H1 (cell line): Measurements from ENCODE around the gene STOML1. TPM values are rescaled to one million over a fixed set of nuclear protein-coding genes. Genes with fewer than 3 reads are reported as not detected.

Source experiments
- CTCF ChIA-PET: fragments of 300-600 bp; sonication (Branson Sonifier 250); formaldehyde crosslinking; loops from one replicate; lab custom pipeline; 2021; ENCODE audit not compliant: partially characterized antibody; lab: Charles Lee
- POLR2A ChIA-PET: fragments of 300-600 bp; sonication (Branson Sonifier 250); formaldehyde crosslinking; loops from one replicate; lab custom pipeline; 2021; ENCODE audit warnings: inconsistent platforms; ENCODE audit not compliant: partially characterized antibody; lab: Charles Lee
- DNase-seq, 2 experiments: peaks; one replicate each; pipeline versions ENCODE4 v3.0.0 to v3.0.0-alpha.2; 2010 to 2022; ENCODE audit warnings: low spot score in 2 of 2, low read depth in 1 of 2, mixed read lengths in 1 of 2
- FAIRE-seq: peaks from 2 replicates; lab custom pipeline; 2011; peaks lifted over from hg19 to GRCh38; lab: Jason Lieb, UNC
- H2AFZ ChIP-seq: 2 replicates; pipeline ENCODE4 v1.8.1; 2012; ENCODE audit warnings: low read length, inconsistent platforms
- H2AK5ac ChIP-seq: 2 replicates; pipeline ENCODE4 v1.6.1; 2013; ENCODE audit warnings: low read depth, low read length
- H2BK120ac ChIP-seq: replicated peaks from 2 replicates; pipeline ENCODE3; 2013; ENCODE audit warnings: low read depth, low read length, inconsistent platforms
- H2BK12ac ChIP-seq: 2 replicates; pipeline ENCODE4 v1.6.1; 2013; ENCODE audit warnings: low read depth, low read length
- H2BK15ac ChIP-seq: 2 replicates; pipeline ENCODE4 v1.6.1; 2013; ENCODE audit warnings: low read length
- H2BK20ac ChIP-seq: 2 replicates; pipeline ENCODE4 v1.6.1; 2013; ENCODE audit warnings: low read length
- H2BK5ac ChIP-seq: 2 replicates; pipeline ENCODE4 v1.6.1; 2013; ENCODE audit warnings: low read depth, low read length
- H3K14ac ChIP-seq: 2 replicates; pipeline ENCODE4 v1.6.1; 2013; ENCODE audit warnings: inconsistent platforms; ENCODE audit not compliant: insufficient read length
- H3K18ac ChIP-seq: 2 replicates; pipeline ENCODE4 v1.6.1; 2013; ENCODE audit warnings: low read length; ENCODE audit errors: extremely low read depth
- H3K23ac ChIP-seq: 2 replicates; pipeline ENCODE4 v1.6.1; 2013; ENCODE audit warnings: inconsistent platforms; ENCODE audit not compliant: insufficient read length
- H3K23me2 ChIP-seq: 2 replicates; pipeline ENCODE4 v1.6.1; 2013; ENCODE audit warnings: low read depth, low read length
- H3K27ac ChIP-seq: 2 replicates; pipeline ENCODE4 v1.6.1; 2011; ENCODE audit warnings: low read depth, low read length, inconsistent platforms
- H3K27me3 ChIP-seq, 4 experiments: replicated peaks in 1 of 4; 1 replicate in 1 of 4; 2 replicates in 3 of 4; pipeline versions ENCODE4 v1.6.1 to v1.8.1; 2011 to 2013; ENCODE audit warnings: low read length in 3 of 4, mild to moderate bottlenecking in 3 of 4, inconsistent platforms in 2 of 4, mixed read lengths in 2 of 4, moderate library complexity in 1 of 4; ENCODE audit not compliant: control insufficient read depth in 3 of 4, insufficient read depth in 3 of 4; ENCODE audit errors: extremely low read depth in 1 of 4
- H3K36me3 ChIP-seq, 4 experiments: 2 replicates each; pipeline versions ENCODE4 v1.6.1 to v1.8.1; 2011 to 2013; ENCODE audit warnings: mild to moderate bottlenecking in 4 of 4, low read length in 3 of 4, moderate library complexity in 2 of 4, control low read depth in 1 of 4, inconsistent platforms in 1 of 4; ENCODE audit not compliant: insufficient read depth in 4 of 4, control insufficient read depth in 2 of 4
- H3K4ac ChIP-seq: replicated peaks from 2 replicates; pipeline ENCODE3; 2013; ENCODE audit warnings: low read length, low read depth, mixed read lengths, inconsistent platforms; ENCODE audit not compliant: insufficient read length
- H3K4me1 ChIP-seq, 4 experiments: replicated peaks in 1 of 4; 1 replicate in 1 of 4; 2 replicates in 3 of 4; pipeline versions ENCODE4 v1.6.1 to v1.8.1; 2011 to 2013; ENCODE audit warnings: low read length in 3 of 4, inconsistent platforms in 2 of 4, mixed read lengths in 1 of 4; ENCODE audit not compliant: insufficient read depth in 4 of 4, control insufficient read depth in 3 of 4
- H3K4me2 ChIP-seq, 2 experiments: 2 replicates each; pipeline versions ENCODE4 v1.6.1 to v1.8.1; 2011 to 2013; ENCODE audit warnings: low read depth in 2 of 2, low read length in 2 of 2, control low read depth in 1 of 2, inconsistent platforms in 1 of 2, mild to moderate bottlenecking in 1 of 2; ENCODE audit not compliant: insufficient read depth in 1 of 2
- H3K4me3 ChIP-seq, 4 experiments: fragments of 200-600, 300-600 bp in 1 of 4; sonication (generic), shearing (Covaris generic), sonication (Bioruptor Twin) in 1 of 4; 2 replicates each; pipeline versions ENCODE4 v1.5.1 to v1.8.1; 2011 to 2016; ENCODE audit warnings: low read length in 4 of 4, low read depth in 3 of 4, control low read depth in 2 of 4, inconsistent platforms in 2 of 4, mild to moderate bottlenecking in 2 of 4, mixed read lengths in 1 of 4, moderate library complexity in 1 of 4; ENCODE audit not compliant: insufficient read depth in 2 of 4; ENCODE audit errors: extremely low read depth in 1 of 4
- H3K56ac ChIP-seq: replicated peaks from 2 replicates; pipeline ENCODE3; 2013; ENCODE audit warnings: low read depth, mild to moderate bottlenecking, mixed read lengths, low read length, inconsistent platforms; ENCODE audit not compliant: insufficient read length
- H3K79me1 ChIP-seq: 2 replicates; pipeline ENCODE4 v1.6.1; 2013; ENCODE audit warnings: low read depth, low read length, control low read depth
- H3K79me2 ChIP-seq, 2 experiments: 2 replicates each; pipeline versions ENCODE4 v1.6.1 to v1.8.1; 2012 to 2013; ENCODE audit warnings: low read length in 2 of 2, mild to moderate bottlenecking in 2 of 2, inconsistent platforms in 1 of 2; ENCODE audit not compliant: insufficient read depth in 2 of 2, control insufficient read depth in 1 of 2
- H3K9ac ChIP-seq, 4 experiments: replicated peaks in 1 of 4; 1 replicate in 1 of 4; 2 replicates in 3 of 4; pipeline versions ENCODE4 v1.6.1 to v1.8.1; 2011 to 2013; ENCODE audit warnings: low read depth in 3 of 4, low read length in 3 of 4, control low read depth in 2 of 4, mild to moderate bottlenecking in 2 of 4, moderate library complexity in 2 of 4, inconsistent platforms in 1 of 4; ENCODE audit errors: extremely low read depth in 1 of 4
- H3K9me3 ChIP-seq, 2 experiments: 2 replicates each; pipeline versions ENCODE4 v1.6.1 to v1.8.1; 2012 to 2013; ENCODE audit warnings: mild to moderate bottlenecking in 2 of 2, moderate library complexity in 2 of 2, control low read depth in 1 of 2, inconsistent platforms in 1 of 2, low read depth in 1 of 2, low read length in 1 of 2, mixed read lengths in 1 of 2; ENCODE audit not compliant: insufficient read depth in 2 of 2
- H4K20me1 ChIP-seq, 2 experiments: replicated peaks in 1 of 2; 2 replicates each; pipeline versions ENCODE3 to v1.8.1; 2011 to 2013; ENCODE audit warnings: inconsistent platforms in 2 of 2, low read length in 2 of 2, mild to moderate bottlenecking in 1 of 2; ENCODE audit not compliant: insufficient read depth in 2 of 2, control insufficient read depth in 1 of 2
- H4K5ac ChIP-seq: 2 replicates; pipeline ENCODE4 v1.6.1; 2013; ENCODE audit warnings: low read length, low read depth, mixed read lengths, inconsistent platforms; ENCODE audit not compliant: insufficient read length
- H4K8ac ChIP-seq: 2 replicates; pipeline ENCODE4 v1.8.0; 2013; ENCODE audit warnings: mild to moderate bottlenecking, moderate library complexity, low read length, inconsistent platforms; ENCODE audit not compliant: insufficient read depth; ENCODE audit errors: extremely low read depth
- H4K91ac ChIP-seq: replicated peaks from 2 replicates; pipeline ENCODE3; 2013; ENCODE audit warnings: low read length, mixed read lengths, inconsistent platforms; ENCODE audit not compliant: insufficient read length
- ASH2L ChIP-seq: fragments of 200-600, 300-600 bp; sonication (generic); IDR thresholded peaks from one replicate; pipeline ENCODE4 v1.7.1; 2017; ENCODE audit warnings: low read length
- BCL11A ChIP-seq, 2 experiments: IDR thresholded peaks; one replicate each; pipeline ENCODE4 v1.6.1; 2011; ENCODE audit warnings: low read depth in 2 of 2, low read length in 2 of 2, mild to moderate bottlenecking in 2 of 2
- BRCA1 ChIP-seq: IDR thresholded peaks from 2 replicates; pipeline ENCODE4 v1.6.1; 2012; ENCODE audit warnings: low read depth, low read length, improper control_type of control experiment
- CREB1 ChIP-seq: IDR thresholded peaks from 2 replicates; pipeline ENCODE4 v1.6.1; 2012; ENCODE audit warnings: inconsistent platforms
- KDM1A ChIP-seq: fragments of 200-600, 300-600 bp; sonication (generic); IDR thresholded peaks from 2 replicates; pipeline ENCODE4 v1.7.1; 2016; ENCODE audit warnings: mild to moderate bottlenecking, low read length, borderline replicate concordance
- MAX ChIP-seq: IDR thresholded peaks from 2 replicates; pipeline ENCODE4 v1.6.1; 2012; ENCODE audit warnings: inconsistent platforms
- NANOG ChIP-seq: IDR thresholded peaks from 2 replicates; pipeline ENCODE4 v1.6.1; 2011; ENCODE audit warnings: low read length, low read depth, mild to moderate bottlenecking, inconsistent platforms; ENCODE audit not compliant: insufficient read depth, poor library complexity, severe bottlenecking
- RNF2 ChIP-seq: fragments of 200-900, 300-1000 bp; sonication (generic); IDR thresholded peaks from 2 replicates; pipeline ENCODE4 v1.7.1; 2016; ENCODE audit warnings: borderline replicate concordance, low read depth, mild to moderate bottlenecking, antibody characterized with exemption, low read length; ENCODE audit not compliant: poor library complexity, severe bottlenecking; ENCODE audit errors: missing control alignments
- SIRT6 ChIP-seq: IDR thresholded peaks from one replicate; pipeline ENCODE4 v1.7.1; 2012; ENCODE audit warnings: low read length, inconsistent platforms
- SRF ChIP-seq: IDR thresholded peaks from 2 replicates; pipeline ENCODE4 v1.6.1; 2011; ENCODE audit warnings: mild to moderate bottlenecking, low read depth, low read length, moderate library complexity
- SUZ12 ChIP-seq: fragments of 200-600 bp; sonication (generic); IDR thresholded peaks from 2 replicates; pipeline ENCODE4 v1.6.1; 2012; ENCODE audit warnings: mild to moderate bottlenecking, inconsistent platforms, low read length, moderate library complexity, mixed read lengths
- USF2 ChIP-seq: IDR thresholded peaks from 2 replicates; pipeline ENCODE4 v1.6.1; 2011; ENCODE audit warnings: low read length, improper control_type of control experiment
- WGBS, 2 experiments: shearing (Covaris generic) in 1 of 2; methylation state at CpG; one replicate each; pipeline versions ENCODE4 v1.1.6 to v1.1.7; 2013 to 2015; ENCODE audit warnings: low lambda C conversion rate in 2 of 2, mixed read lengths in 2 of 2, inconsistent platforms in 1 of 2, low coverage in 1 of 2, missing lambda C conversion rate in 1 of 2; ENCODE audit not compliant: insufficient replicate concordance in 2 of 2, insufficient coverage in 1 of 2, insufficient read length in 1 of 2; ENCODE audit errors: extremely low coverage in 1 of 2, missing lambda C conversion rate in 1 of 2; 5-methylcytosine and 5-hydroxymethylcytosine counted together
- polyA plus RNA-seq, 7 experiments: library from polyadenylated mRNA; depleted of rRNA in 3 of 7; stranded (reverse) in 5 of 7; unstranded in 2 of 7; fragments of >200 nt in 5 of 7; fragments of 200-250 nt in 2 of 7; gene quantifications; 1 replicate in 5 of 7; 2 replicates in 1 of 7; 4 replicates in 1 of 7; pipeline versions ENCODE4 v1.2.1 to v1.2.3, GENCODE V29; 2011 to 2013; ENCODE audit warnings: missing spikeins in 2 of 7, mixed read lengths in 2 of 7
- total RNA-seq: library from RNA; stranded (reverse); fragmentation: NEBNext Ultra II Directional; extraction: Animal tissue kit (Norgen Biotek cat#: 25700); gene quantifications from 2 replicates; pipeline ENCODE4 v1.2.1, GENCODE V29; 2021
- TF ChIP-seq, protein P1 (sequence below): IDR thresholded peaks from 2 replicates; pipeline ENCODE4 v1.6.1; 2011; ENCODE audit warnings: low read depth, mild to moderate bottlenecking, low read length; ENCODE audit not compliant: insufficient read depth

The STOML1 gene
- total and polyA plus RNA-seq, 2 of the 8 experiments (the other 6 are each of a cell fraction or from before 2014, with no cell fraction given) = 2.6 to 3.2 TPM

- Histone ChIP-seq H4K20me1 (no peaks in the 10 kb centered on the region), H3K27ac (no peak overlapping the region), H2BK12ac (no peak overlapping the region), H3K23me2 (no peaks in the 10 kb centered on the region), H3K9ac (no peak overlapping the region), H3K4me1 (no peaks in the 10 kb centered on the region), H3K18ac (no peak overlapping the region), H2AK5ac (no peak overlapping the region), H3K23ac (no peak overlapping the region), H2BK5ac (no peak overlapping the region), H3K9me3 (no peaks in the 10 kb centered on the region; a peak in 1 of 4 replicates), H4K91ac (no peak overlapping the region), H3K4me2 (no peak overlapping the region), H3K79me2 (no peaks in the 10 kb centered on the region), H4K5ac (no peak overlapping the region), H3K27me3 (no peaks in the 10 kb centered on the region), H3K4me3 (no peak overlapping the region), H3K36me3 (no peaks in the 10 kb centered on the region), H2BK15ac (no peak overlapping the region), H3K14ac (no peak overlapping the region), H4K8ac (no peak overlapping the region), H2AFZ (no peak overlapping the region), H3K79me1 (no peaks in the 10 kb centered on the region), H2BK120ac (no peak overlapping the region), H2BK20ac (no peak overlapping the region), H3K4ac (no peak overlapping the region), H3K56ac (no peak overlapping the region)
- ChIA-PET CTCF (interaction anchor here (0.5 to 12.9 kb wide), 7 partner anchors 11 to 183 kb away, joined by 3 to 167 read pairs (median 3); partner anchors contain the start of genes PML and STOML1), POLR2A (no interaction called here)
- no peak for TF ChIP-seq ASH2L
- no peak for TF ChIP-seq KDM1A
- TF ChIP-seq, protein P1, sequence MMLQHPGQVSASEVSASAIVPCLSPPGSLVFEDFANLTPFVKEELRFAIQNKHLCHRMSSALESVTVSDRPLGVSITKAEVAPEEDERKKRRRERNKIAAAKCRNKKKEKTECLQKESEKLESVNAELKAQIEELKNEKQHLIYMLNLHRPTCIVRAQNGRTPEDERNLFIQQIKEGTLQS = no peak
- TF ChIP-seq RNF2 = no peak
- no peak for TF ChIP-seq MAX
- TF ChIP-seq SRF = no peak
- no peak for TF ChIP-seq SIRT6
- TF ChIP-seq NANOG = no peak
- no peak for TF ChIP-seq BCL11A (IDR thresholded peaks at IDR 0.05; ENCODE audit: low read depth in 2 of 2, low read length in 2 of 2)
- TF ChIP-seq USF2 = no peak
- no peak for TF ChIP-seq CREB1
- no peak for TF ChIP-seq BRCA1
- TF ChIP-seq SUZ12 = no peak
- WGBS, 2 experiments = 81% methylated on average over 3 of the region's 3 CpGs; no CpG with 5 or more reads in 1 of the 2 experiments
- FAIRE-seq = no peak
- no peak for DNase-seq
Observed at GRCh38 chr15:73978896-73979295, 13.2 kb downstream of the STOML1 start.
